ENCODE data around the gene CFAP73. TPM values are rescaled to one million over a fixed set of nuclear protein-coding genes. Genes with fewer than 3 reads are reported as not detected.
"Not testable (repeated sequence)": the region's sequence is repeated elsewhere in the genome, so short reads cannot be mapped to it uniquely, and the experiment has no call there.

CFAP73 gene
- total RNA-seq, 1 donor from 2014 or later: 0.62 TPM

DNA sequence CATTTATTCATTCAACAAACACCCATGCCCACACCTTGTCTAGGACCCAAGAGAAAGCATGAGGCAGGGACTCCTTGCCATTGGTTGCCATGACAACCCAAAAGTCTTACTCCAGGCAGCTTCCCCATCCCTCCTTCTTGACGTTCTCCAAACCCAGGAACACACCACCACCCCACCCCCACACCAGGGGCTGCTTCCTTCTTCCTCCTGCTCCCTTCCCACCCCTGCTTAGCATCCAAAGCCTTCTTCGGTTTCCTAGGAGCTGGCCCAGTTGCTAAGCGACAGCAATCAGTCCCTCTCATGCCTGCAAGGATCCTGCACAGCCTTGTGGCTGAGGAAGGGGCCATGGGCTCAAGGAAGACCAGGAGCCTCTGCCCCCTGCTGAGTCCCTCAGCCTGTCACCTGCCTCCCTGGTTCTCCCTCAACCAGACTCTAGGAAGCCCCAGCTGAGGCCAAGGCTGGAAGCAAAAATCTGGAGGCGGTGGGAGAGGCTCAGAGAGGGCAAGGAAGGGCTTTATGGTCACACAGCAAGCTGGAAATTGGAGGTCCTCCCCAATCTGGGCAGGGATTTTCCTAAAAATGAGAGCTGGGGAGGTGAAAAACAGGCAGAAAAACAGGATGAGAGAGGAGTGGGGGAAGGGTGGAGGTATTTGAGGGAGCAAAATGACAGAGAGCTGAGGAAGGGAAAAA, 29.4 kb upstream of the CFAP73 start:
- DNase-seq: peak; percentile 27

DNA sequence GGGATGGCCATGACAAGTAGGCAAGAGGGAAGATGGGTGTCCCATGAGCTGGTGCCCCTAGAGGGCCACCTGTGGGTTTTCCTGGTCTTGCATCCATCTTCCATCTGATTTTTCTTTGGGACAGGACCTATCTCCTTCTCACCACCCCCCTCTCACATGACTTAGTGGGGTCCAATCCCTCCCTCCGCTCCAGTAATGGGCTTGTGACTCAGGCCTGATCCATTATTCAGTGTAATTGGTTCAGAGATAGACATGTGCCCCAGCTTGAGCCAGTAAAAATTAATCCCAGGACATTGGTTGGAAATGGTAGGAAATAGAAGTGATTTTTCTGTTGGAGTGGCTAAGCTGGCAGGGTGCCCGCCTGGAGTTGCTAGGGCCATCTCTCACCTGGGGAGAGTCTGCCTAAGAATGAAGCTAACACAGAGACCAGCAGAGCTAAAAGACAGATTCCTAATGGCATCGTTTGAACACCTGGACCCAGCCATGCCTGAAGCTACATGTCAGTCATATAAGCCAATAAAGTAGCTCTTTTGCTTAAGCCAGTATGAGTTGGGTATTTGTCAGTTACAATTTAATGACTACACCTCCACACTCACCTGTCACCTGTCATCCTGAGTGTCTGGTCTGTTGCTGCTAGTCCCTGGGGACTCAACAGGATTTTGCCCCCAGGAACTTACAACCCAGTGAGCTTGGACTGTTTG, 28.7 kb upstream of the CFAP73 start:
- no peak for DNase-seq

DNA sequence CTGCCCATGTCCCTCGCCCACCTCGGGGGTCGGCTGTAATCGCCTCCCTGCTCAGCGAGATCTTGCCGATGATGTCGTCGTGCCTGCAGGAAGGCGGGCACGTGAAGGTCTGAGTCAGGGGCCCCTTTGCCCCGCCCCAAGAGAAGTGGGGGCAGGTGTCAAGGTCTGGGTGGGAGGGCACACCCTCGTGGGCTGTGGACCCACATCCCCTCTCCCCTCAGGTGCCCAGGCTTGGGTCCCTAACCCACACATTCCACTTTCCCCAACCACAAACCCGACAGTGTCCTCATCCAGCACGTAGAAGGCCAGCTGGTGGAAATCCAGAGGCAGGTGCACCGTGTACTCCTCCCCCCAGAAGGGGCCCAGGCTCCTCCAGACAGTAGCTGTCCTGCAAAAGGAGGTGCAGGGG, 21.7 kb upstream of the CFAP73 start:
- DNase-seq: no peak

DNA sequence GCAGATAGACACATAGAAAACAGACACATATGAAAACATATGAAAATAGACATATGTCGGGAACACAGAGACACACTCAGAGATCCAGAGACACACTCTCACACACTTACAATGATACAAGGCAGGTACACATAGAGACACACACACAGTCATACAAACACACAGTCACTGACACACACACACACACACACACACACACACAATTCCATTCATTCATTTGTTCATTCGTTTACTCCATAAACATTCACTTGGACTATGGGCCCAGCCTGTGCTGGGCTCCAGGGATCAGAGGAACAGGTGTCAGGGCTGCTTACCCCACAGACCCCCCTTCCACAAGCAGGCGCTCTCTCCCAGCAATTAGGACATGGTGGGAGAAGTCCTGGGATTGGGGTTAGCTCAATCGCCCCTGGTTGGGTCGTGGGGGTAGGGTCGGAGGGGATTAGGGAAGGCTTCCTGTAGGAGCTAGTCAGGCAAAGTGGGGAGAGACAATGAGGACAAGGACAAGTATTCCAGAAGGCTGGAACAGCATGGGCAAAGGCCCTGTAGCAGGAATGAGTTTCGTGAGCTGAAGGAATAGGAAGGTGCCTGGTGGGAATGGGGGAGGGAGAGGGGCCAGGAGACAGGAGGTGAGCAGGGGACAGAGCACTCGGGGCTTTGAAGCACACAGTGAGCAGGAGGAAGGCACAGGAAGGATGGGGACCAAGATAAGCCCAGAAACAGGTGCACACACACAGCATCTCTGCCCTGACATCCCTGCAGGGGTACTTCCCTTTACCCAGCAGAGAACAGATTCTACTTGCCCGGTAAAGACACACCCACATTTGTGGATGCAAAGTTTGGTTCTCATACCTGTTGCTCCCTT, 20.5 kb upstream of the CFAP73 start:
- no peak for DNase-seq

DNA sequence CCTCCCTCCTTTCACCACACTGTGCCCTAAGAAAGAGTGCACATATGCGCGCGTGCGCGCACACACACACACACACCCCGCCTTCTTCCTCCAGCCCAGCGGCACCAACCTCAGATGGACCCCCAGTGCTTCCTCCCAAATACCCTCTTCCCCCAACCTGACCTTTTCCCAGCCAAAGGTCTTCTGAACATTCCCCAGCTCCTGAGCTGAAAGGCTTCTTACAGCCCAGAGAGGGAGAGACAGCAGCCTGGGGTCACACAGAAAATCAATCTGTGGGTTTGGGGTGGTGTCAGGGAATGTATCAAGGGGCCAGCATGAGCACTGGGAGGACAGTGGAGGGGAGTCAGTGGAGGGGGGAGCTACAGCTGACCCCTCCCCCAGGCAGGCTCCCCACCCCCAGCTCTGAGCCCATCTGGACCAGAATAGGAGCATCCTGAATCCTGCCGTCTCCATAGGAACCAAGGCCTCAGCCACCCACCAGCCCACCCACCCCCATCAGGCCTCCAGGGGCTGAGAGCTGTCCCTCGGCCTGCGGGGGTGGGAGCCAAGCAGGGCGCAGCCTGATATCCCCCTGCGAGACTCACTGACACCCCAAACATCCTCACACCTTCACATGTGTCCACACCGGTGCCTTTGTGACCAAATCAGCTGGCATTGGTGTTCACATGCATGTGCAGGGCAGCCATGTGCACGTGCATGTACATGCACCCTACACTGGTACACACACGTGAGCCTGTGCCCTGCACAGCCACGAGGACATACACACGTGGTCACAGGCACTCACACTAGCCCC, 19.7 kb upstream of the CFAP73 start:
- no peak for DNase-seq

DNA sequence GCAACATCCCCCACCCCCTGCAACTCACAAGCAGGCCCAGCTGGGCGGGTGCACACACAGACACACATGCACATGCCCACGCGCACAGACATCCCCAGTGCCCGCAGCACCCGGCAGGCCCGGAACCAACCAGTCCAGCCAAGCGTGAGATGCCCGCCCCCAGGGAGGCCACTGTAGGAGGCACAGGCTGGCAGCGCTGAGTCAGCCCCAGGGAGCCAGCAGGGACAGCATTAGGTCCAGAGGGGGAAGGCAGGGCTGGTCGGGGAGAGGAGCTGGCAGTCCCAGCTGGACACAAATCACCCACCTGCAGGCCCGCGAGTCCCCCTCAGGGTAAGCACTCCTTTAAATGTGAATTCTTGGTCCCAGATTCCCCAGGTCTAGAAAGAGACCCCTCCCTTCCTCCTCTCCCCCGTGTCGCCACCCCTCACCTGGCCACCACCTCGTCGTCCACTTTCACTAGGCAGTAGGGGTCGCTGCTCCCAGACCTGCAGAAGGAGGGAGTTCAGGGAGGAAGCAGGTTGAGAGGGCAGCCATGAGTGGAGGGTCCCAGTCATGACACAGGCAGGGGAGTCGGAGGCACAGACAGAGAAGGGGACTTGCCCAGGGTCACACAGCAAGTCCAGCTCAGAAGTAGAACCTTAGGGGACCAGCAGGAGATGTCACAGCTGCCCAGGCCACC, 18.9 kb upstream of the CFAP73 start:
- DNase-seq: peak; percentile 80

DNA sequence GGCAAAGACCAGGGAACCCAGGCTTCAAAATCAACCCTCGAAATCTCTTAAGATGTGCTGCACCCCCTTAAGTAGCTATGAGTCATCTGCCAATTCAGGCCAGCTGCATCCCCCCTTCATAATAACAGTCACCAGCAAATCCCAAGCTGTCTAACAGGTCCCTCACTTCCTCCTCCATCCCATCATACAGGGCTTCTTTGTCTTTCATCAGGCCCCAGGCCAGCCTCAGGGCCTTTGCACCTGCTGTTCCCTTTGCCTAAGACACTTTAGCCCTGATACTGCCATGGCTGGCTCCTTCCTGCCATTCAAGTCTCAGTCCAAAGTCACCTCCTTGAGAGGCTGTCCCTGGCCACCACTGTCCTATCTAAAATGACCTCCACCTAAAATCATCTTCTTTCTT, 18.0 kb upstream of the CFAP73 start:
- DNase-seq: no peak

DNA sequence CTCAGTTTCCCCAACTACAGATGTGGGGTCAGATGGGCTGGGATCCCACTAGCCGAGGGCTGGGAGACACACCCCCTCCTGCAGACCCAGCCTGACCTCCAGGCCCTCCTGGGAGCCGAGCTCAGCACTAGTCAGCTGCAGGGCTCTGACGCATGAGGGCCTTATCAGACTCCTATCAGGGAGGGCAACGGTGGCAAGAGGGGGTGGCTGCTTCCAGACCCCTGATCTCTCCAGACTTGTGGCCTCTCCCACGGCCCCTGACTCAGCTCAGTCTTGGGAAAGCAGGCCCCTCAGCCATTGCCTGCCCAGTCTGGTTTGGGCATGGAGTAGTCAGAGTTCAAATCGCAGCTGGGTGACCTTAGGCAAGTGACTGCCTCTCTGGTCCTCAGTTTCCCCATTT, 16.5 kb upstream of the CFAP73 start:
- no peak for DNase-seq

DNA sequence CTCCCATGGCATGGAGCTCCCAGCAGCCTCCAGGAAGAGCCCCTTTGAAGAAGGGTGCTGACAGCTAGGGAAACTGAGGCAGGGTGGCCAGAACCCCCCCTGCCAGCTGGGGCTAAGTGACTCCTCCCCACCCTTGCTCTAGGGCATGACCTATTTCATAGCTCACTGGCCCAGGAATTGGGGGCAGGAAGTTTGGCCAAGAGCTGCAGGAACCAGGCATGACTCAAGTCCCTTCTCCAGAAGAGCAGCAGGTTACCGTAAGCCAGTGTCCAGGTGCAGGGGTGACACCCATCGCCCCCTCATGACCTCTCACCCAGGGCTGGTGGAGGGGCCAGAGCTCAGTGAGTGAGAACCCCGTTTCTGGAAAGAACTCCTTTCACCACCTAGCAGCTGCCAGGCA, 15.9 kb upstream of the CFAP73 start:
- DNase-seq: no peak

DNA sequence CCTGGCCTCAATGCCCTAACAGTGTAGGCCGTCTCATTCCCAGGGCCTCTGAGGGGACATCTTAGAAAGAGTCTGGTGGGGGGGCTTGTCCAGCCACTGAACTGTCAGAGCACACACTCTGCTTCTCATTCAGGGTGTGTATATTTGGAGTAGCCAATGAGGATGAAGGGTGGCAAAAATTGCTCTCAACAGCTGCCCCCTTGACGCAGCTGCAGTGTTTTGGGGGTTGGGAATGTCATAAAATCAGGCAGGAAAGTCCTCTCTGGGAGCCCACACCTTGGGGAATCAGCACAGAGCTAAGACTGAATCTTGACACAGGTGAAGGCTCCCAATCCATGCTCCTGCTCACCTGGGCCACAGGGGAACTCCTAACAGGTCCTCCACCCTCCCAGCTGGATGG, 15.5 kb upstream of the CFAP73 start:
- DNase-seq: no peak

DNA sequence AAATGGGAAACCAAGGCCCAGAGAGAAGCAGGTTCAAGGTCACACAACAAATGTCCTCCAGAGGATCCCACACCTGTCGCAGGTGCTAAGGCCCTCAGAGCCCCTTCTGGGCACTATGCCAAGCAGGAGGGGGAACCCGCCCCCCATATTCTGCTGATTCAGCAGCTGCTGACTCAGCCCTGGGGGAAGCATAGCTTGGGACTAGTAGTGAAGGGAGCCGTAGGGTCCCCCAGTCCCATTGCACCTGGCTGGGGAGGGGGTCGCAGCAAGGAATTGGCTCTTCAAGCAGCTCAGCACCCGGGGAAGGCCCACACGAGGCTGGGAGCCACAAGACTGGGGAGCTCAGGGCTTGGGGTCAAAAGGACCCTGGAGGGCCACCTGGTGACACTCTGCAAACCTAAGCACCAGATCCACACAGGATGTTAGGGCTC, 15.0 kb upstream of the CFAP73 start:
- DNase-seq: no peak

DNA sequence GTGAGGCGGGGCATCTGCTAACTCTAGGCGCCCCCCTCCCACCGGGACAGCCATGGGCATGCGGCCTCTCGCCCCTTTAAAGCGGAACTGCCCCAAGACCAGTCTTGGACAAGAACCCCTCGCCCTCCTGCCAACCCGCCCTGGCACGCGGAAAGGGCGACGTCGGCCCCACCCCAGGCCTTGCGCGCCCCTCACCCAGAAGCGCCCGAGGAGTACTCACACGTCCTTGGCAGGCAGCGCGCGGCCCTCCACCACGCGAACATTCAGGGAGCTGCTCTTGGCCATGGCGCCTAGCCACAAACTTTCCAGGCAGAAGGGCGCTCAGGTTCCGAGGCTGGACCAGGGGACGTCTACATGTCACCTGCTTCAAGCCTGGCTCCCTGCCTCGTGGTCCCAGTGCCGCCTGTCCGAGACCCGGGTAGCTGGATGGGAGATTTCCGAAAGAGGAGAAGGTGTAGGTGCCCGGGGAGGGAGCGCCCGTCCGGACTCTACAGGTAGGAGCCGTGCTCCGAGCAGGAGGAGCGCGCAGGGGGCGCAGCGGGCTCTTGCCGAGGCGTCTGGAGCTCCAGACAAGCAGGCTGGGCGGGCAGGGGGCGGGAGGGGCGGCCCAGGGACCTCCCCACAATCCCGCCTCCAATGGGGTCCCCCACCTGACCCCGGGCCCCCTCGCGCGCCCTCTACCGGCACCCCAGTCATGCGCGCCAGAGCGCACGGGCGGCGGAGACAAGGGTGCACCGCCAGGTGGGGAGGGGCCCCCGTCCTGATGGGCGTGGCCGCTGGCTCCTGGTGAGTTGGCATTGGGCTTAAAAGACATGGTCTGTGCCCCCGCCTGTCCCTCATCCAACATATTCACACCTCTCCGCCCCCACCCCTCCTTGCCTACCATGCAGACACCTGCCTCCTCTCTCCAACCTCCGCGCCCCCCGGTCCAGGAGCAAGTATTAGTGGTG, 14.1 kb upstream of the CFAP73 start, which contains the start of gene RASAL1:
RASAL1 (minus strand) TSS at position 584 of the 950 bp plus-strand sequence; CDS start at position 285, 299 bp downstream.
- DNase-seq: peak; percentile 48

DNA sequence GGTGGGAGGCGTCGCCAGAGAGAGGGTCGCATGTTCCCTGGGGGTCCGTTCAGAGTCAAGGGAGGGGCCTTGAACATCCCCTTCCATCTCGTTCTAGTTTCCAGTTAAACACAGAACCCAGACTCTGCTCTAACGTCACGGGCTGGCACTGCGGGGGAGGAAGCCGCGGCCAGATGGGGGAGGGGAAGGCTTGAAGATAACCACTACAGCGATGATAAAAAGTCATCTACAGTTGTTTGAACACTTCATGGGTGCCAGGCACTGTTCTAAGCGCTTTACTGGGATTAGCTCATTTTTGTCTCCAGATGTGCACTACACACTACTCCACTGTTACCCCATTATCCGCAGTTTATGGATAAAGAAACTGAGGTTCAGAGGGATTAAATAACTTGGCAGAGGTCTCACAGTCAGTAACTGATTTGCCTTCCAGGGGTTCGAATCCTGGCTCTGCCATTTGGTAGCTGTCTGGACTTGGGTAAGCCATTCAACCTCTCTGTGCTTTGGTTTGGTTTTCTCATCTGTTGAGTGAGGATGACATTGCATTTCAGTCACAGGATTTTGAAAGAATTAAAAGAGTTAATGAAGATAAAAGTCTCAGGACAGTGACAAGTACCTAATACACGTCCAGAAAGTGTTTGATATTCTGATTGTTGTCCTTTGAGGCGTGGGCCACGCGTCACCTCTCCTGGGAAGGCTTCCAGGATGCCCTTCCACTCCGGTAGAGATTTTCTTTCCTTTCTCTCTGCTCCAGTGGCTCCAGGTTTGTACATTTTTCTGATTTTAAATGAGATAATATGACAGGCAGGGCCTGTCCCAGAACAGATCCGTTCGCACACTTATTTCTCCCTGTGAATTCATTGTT, 13.2 kb upstream of the CFAP73 start:
- DNase-seq: peak; percentile 48

DNA sequence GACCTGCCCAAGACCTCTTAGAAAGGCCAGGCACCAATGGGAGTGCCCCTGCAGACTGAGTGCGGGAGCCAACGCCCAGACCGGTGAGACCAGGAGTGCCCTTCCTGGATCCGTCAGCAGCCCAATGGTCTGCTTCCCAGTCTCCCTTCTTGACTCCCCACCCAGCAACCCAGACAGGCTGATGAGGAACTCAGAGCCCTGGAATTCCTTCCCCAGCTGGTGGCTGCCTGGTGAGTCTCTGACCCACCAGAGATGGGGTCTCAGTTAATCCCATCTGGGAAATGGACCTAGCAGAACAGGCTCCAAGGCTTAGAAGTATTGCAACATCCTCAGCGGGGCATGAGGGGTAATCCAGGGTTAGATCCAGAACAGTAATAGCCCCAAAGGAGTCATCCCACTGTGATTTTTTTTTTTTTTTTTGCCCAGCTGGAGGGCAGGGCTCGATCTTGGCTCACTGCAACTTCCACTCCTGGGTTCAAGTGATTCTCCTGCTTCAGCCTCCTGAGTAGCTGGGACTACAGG, 12.5 kb upstream of the CFAP73 start:
- no peak for DNase-seq

DNA sequence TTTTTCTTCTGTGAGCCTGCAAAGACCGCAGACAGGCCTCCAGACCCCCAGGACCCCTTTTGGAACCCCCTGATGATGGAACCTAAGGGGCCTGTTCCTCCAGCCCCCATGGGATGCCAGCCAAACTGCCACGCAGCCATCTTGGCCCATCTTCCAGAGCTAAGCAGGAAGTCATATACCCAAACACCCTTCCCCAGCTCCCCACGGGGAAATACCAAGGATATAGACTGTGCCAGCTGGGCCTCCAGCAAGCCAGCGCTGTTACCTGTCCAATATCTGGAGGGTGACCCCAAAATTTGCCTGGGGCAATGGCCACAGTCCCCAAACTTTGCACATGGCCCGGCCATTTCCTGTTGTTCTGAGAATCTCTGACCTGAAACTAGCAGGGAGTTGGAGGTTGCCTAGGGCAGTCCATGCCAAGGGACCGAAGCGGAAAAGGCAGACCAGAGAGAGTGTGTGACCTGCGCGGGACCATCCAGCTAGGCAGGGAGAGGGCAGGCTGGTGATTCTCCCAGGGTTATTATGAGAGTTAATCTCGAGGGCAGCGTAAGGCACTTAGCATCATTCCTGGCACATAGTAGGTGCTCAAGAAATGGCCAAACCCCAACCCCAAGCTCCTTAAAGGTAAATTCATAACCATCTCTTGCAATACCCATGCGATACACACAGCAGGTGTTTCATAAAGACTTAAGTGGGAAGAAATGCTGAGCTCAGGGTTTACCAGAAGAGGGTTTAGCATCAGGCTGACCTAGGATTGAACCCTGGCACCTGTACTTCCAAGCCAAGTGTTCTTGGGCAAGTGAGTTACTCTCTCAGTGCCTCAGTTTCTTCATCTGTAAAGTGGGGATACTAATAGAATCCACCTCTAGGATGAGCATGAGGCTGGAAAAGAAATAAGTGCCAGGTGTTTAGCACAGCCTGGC, 11.4 kb upstream of the CFAP73 start:
- no peak for DNase-seq

DNA sequence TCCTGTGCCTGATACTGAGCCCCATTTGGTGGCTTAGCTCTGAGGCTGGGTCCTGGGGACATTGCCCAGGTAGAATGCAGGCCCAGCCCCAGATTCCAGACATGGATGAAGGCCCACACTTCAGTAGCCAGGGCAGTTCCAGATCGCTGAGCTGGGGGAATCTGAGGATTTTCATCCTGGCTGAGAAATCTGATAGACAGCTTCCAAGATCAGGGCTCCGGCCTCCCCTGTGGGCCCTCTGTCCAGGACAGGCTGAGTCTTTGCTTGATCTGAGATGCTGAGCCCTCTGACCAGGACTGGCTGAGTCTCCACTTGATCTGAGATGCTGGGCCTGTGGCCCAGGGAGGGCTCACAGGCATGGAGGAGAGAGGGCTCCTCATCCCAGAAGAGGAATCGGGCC, 10.7 kb upstream of the CFAP73 start:
- no peak for DNase-seq

DNA sequence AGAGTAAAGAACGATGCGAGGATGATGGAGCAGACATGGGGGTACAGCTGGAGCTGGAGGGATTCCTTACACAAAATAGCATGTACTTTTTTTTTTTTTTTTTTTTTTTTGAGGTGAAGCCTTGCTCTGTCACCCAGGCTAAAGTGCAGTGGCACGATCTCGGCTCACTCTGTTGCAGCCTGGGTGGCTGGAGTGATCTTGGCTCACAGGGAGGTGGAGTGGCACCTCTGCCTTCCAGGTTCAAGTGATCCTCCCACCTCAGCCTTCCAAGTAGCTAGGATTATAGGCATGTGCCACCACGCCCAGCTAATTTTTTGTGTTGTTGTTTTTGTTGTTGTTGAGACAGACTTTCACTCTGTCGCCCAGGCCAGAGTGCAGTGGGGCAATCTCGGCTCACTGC, 8.8 kb upstream of the CFAP73 start:
- no peak for DNase-seq

DNA sequence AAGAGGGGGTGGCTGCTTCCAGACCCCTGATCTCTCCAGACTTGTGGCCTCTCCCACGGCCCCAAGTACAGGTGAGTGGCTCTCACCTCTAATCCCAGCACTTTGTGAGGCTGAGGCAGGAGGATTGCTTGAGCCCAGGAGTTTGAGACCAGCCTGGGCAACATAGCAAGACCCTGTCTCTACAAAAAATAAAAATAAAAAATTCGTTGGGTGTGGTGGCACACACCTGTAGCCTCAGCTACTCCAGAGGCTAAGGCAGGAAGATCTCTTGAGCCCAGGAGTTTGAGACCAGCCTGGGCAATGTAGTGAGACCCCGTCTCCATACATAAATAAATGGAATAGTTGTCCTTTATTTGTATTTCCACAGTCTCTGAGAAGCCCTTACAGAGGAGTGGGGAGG, 7.8 kb upstream of the CFAP73 start:
- DNase-seq: not testable (repeated sequence)
